Measurements from ENCODE around the gene MAB21L3. TPM values are rescaled to one million over a fixed set of nuclear protein-coding genes. Genes with fewer than 3 reads are reported as not detected.
"Not testable (repeated sequence)": the region's sequence is repeated elsewhere in the genome, so short reads cannot be mapped to it uniquely, and the experiment has no call there.

Gene MAB21L3
- total RNA-seq, 1 experiment from 2014 or later, result 0.21 TPM

DNA sequence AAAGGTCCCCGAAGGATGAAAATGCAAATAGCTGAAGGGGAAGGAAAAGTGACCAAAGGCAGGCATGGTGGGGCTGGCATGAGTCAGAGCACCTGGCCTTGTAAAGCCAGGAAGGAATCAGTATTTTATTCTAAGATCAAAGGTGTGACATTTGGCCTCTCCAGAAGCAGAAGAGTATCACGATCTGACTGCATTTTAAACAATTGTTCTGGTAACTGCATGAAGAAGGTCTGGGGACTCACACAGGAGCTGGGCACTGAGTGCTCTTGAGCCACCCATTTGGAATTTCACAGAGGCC is 23.2 kb downstream of the MAB21L3 start:
- CTCF ChIA-PET, result no interaction called here
- TF ChIP-seq CTCF (IDR thresholded peaks at IDR 0.05; ENCODE audit: unreplicated experiment), result no peak
- peak overlapping the region; percentile 21 for H3K27ac Mint-ChIP-seq (ENCODE audit: unreplicated experiment)
- H3K27me3 Mint-ChIP-seq (ENCODE audit: unreplicated experiment), result peaks cover 6% of the 10 kb centered on the region
- H3K4me3 Mint-ChIP-seq (ENCODE audit: low read depth, unreplicated experiment), result no peak overlapping the region
- H3K4me1 Mint-ChIP-seq (ENCODE audit: low read depth, unreplicated experiment), result peaks cover 15% of the 10 kb centered on the region
- H3K9me3 Mint-ChIP-seq (ENCODE audit: low read depth, unreplicated experiment), result peaks cover 3% of the 10 kb centered on the region
- DNase-seq, result no peak
- intact Hi-C loops (cut with micrococcal nuclease; ENCODE audit: unreplicated experiment), result no loop called here
- no TSS peak for BruUV-seq (replicated peaks)
- H3K36me3 Mint-ChIP-seq (ENCODE audit: insufficient read depth, unreplicated experiment), result peaks cover 5% of the 10 kb centered on the region

- intact Hi-C loops (cut with micrococcal nuclease; ENCODE audit: unreplicated experiment), result loop anchor here (2.0 to 5.0 kb wide), 3 partner anchors 244 to 360 kb away; no protein-coding TSS in a partner anchor
- no peak for DNase-seq
- Mint-ChIP-seq H3K36me3 (ENCODE audit: insufficient read depth, unreplicated experiment) (no peaks in the 10 kb centered on the region), H3K9me3 (ENCODE audit: low read depth, unreplicated experiment) (no peaks in the 10 kb centered on the region), H3K27ac (ENCODE audit: unreplicated experiment) (no peak overlapping the region), H3K4me3 (ENCODE audit: low read depth, unreplicated experiment) (no peak overlapping the region), H3K4me1 (ENCODE audit: low read depth, unreplicated experiment) (peaks cover 18% of the 10 kb centered on the region), H3K27me3 (ENCODE audit: unreplicated experiment) (no peaks in the 10 kb centered on the region)
- no TSS peak for BruUV-seq (replicated peaks)
- CTCF ChIA-PET, result interaction anchor here (0.5 to 3.3 kb wide), 12 partner anchors 15 to 457 kb away, joined by 3 to 93 read pairs (median 5); partner anchors contain the start of gene CD58
- TF ChIP-seq CTCF (IDR thresholded peaks at IDR 0.05; ENCODE audit: unreplicated experiment), result no peak
Measured at GRCh38 chr1:116138277-116138792, 27.1 kb downstream of the MAB21L3 start.

GRCh38 chr1:116139592-116140134 is 28.5 kb downstream of the MAB21L3 start:
- no peak for DNase-seq
- BruUV-seq (replicated peaks), result no TSS peak
- intact Hi-C loops (cut with micrococcal nuclease; ENCODE audit: unreplicated experiment), result loop anchor here (2.0 to 5.0 kb wide), 3 partner anchors 243 to 359 kb away; no protein-coding TSS in a partner anchor
- CTCF ChIA-PET, result interaction anchor here (0.6 to 3.3 kb wide), 11 partner anchors 17 to 456 kb away, joined by 3 to 93 read pairs (median 5); no protein-coding TSS in a partner anchor
- Mint-ChIP-seq H3K4me1 (ENCODE audit: low read depth, unreplicated experiment) (peaks cover 9% of the 10 kb centered on the region), H3K27me3 (ENCODE audit: unreplicated experiment) (no peaks in the 10 kb centered on the region), H3K4me3 (ENCODE audit: low read depth, unreplicated experiment) (no peak overlapping the region), H3K9me3 (ENCODE audit: low read depth, unreplicated experiment) (peaks cover 4% of the 10 kb centered on the region), H3K27ac (ENCODE audit: unreplicated experiment) (no peak overlapping the region), H3K36me3 (ENCODE audit: insufficient read depth, unreplicated experiment) (no peaks in the 10 kb centered on the region)
- TF ChIP-seq CTCF (IDR thresholded peaks at IDR 0.05; ENCODE audit: unreplicated experiment), result no peak

- TF ChIP-seq CTCF (IDR thresholded peaks at IDR 0.05; ENCODE audit: unreplicated experiment), result no peak
- Mint-ChIP-seq H3K4me1 (ENCODE audit: low read depth, unreplicated experiment) (peaks cover 6% of the 10 kb centered on the region), H3K36me3 (ENCODE audit: insufficient read depth, unreplicated experiment) (no peaks in the 10 kb centered on the region), H3K27ac (ENCODE audit: unreplicated experiment) (no peak overlapping the region), H3K9me3 (ENCODE audit: low read depth, unreplicated experiment) (peaks cover 4% of the 10 kb centered on the region), H3K4me3 (ENCODE audit: low read depth, unreplicated experiment) (no peak overlapping the region), H3K27me3 (ENCODE audit: unreplicated experiment) (no peaks in the 10 kb centered on the region)
- intact Hi-C loops (cut with micrococcal nuclease; ENCODE audit: unreplicated experiment), result no loop called here
- no peak for DNase-seq
- BruUV-seq (replicated peaks), result no TSS peak
- CTCF ChIA-PET, result no interaction called here
Measured at GRCh38 chr1:116144151-116144550, 33.0 kb downstream of the MAB21L3 start.

GRCh38 chr1:116146447-116147113 is 35.4 kb downstream of the MAB21L3 start:
- H3K9me3 Mint-ChIP-seq (ENCODE audit: low read depth, unreplicated experiment); BruUV-seq (replicated peaks); H3K27me3 Mint-ChIP-seq (ENCODE audit: unreplicated experiment); H3K4me1 Mint-ChIP-seq (ENCODE audit: low read depth, unreplicated experiment); intact Hi-C loops (cut with micrococcal nuclease; ENCODE audit: unreplicated experiment); H3K4me3 Mint-ChIP-seq (ENCODE audit: low read depth, unreplicated experiment); CTCF ChIA-PET; H3K27ac Mint-ChIP-seq (ENCODE audit: unreplicated experiment); H3K36me3 Mint-ChIP-seq (ENCODE audit: insufficient read depth, unreplicated experiment); DNase-seq: not testable (repeated sequence)

Data from Calu3 (cell line).